Transverse colon (tissue), 4 donors: ENCODE results near the gene ZFAND2A.

Experiments
- POLR2AphosphoS5 ChIP-seq, 3 donors: sonication (generic); formaldehyde crosslinking; IDR thresholded peaks; one replicate each; pipeline ENCODE4 v1.6.1; 2016; ENCODE audit warnings: antibody characterized with exemption in 3 of 3
- TF ChIP-seq, protein P1 (sequence below), 5 experiments: fragments of 200-600 bp in 3 of 5; fragments of 450-650 bp in 2 of 5; sonication (generic) in 3 of 5; IDR thresholded peaks; 1 replicate in 2 of 5; 2 replicates in 3 of 5; pipeline ENCODE4 v1.5.1; 2016 to 2017; ENCODE audit warnings: antibody characterized with exemption in 5 of 5, inconsistent platforms in 3 of 5, mild to moderate bottlenecking in 2 of 5, moderate library complexity in 1 of 5

DNA sequence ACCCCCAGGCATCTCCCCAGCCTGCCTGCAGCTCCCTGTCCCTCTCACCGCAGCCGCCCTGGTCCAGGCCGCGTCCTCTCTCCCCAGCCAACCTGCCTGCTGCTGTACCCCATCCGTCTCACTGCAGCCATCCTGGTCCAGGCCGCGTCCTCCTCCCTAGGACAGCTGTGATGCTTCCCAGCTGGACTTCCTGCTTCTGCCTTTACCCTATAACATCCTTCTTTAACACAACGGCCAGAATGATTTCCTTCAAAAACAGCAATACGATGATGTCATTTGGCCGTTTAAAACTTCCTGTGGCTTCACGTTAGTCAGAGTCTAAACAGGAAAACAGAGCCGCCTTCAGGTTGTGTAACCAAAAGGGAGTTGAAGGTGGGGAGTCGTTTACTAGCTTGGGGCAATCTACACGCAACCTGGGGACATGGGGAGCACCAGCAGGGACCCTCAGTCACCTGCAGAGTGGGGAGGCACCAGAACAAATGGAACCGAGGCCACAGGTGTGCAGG lies 32.2 kb upstream of the ZFAND2A start:
- TF ChIP-seq, protein P1, sequence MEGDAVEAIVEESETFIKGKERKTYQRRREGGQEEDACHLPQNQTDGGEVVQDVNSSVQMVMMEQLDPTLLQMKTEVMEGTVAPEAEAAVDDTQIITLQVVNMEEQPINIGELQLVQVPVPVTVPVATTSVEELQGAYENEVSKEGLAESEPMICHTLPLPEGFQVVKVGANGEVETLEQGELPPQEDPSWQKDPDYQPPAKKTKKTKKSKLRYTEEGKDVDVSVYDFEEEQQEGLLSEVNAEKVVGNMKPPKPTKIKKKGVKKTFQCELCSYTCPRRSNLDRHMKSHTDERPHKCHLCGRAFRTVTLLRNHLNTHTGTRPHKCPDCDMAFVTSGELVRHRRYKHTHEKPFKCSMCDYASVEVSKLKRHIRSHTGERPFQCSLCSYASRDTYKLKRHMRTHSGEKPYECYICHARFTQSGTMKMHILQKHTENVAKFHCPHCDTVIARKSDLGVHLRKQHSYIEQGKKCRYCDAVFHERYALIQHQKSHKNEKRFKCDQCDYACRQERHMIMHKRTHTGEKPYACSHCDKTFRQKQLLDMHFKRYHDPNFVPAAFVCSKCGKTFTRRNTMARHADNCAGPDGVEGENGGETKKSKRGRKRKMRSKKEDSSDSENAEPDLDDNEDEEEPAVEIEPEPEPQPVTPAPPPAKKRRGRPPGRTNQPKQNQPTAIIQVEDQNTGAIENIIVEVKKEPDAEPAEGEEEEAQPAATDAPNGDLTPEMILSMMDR (IDR thresholded peaks at IDR 0.05), result no peak
- no peak for TF ChIP-seq POLR2AphosphoS5 (IDR thresholded peaks at IDR 0.05)
